ENCODE measurements around the gene COPZ2.
"Not testable (repeated sequence)": the region's sequence is repeated elsewhere in the genome, so short reads cannot be mapped to it uniquely, and the experiment has no call there.

Gene COPZ2

DNA sequence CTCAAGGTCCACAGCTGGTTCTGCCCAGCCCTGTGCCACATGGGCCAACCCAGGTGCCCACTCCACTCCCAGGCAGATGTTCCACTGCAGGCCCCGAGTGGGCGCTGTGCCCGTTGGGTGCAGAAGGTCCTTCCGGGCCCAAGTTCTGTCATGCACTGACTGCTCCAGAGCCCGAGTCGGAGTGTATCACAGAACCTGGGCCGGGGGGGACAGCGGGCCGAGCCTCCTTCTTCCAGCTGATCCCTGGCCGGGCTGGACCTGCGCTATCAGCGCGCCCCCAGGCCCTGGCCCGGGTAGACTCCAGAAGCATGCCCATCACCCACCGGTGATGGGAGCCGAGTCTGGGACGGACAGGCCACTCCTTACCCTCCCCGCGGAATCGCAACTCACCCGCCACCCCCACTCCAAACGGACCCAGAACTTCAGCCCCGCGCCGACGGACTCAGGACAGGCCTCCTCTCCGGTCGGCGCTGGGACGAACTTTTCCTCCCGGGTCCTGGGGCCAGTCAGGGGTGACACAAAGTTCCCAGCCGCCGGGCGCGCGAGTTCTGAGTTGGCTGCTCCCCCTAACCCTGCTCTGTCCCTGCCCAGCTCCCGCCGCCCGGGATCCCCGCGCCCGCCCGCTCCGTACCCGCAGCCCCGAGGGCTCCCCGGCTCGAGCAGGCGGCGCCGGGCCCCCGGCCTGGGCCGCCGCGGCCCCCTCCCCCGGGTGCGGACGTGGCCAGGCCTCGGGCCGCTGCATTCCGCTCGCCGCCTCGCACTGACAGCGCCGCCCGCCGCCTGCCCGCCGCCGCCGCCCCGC, at the start of gene COPZ2:
COPZ2 (minus strand) TSS at position 762 of the 802 bp plus-strand sequence; CDS start at position 742, 20 bp downstream.
- peak; percentile 49 for DNase-seq (ENCODE audit: low read depth)

GRCh38 chr17:48084932-48085331, 47.3 kb upstream of the COPZ2 start:
- TF ChIP-seq, protein P1, sequence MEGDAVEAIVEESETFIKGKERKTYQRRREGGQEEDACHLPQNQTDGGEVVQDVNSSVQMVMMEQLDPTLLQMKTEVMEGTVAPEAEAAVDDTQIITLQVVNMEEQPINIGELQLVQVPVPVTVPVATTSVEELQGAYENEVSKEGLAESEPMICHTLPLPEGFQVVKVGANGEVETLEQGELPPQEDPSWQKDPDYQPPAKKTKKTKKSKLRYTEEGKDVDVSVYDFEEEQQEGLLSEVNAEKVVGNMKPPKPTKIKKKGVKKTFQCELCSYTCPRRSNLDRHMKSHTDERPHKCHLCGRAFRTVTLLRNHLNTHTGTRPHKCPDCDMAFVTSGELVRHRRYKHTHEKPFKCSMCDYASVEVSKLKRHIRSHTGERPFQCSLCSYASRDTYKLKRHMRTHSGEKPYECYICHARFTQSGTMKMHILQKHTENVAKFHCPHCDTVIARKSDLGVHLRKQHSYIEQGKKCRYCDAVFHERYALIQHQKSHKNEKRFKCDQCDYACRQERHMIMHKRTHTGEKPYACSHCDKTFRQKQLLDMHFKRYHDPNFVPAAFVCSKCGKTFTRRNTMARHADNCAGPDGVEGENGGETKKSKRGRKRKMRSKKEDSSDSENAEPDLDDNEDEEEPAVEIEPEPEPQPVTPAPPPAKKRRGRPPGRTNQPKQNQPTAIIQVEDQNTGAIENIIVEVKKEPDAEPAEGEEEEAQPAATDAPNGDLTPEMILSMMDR (IDR thresholded peaks at IDR 0.05; ENCODE audit: low read length, missing control alignments): no peak
- DNase-seq (ENCODE audit: low read depth): no peak

More for the DNA sequence above, at the start of gene COPZ2:
- TF ChIP-seq, protein P1 (IDR thresholded peaks at IDR 0.05; ENCODE audit: low read length, missing control alignments): peak; percentile 52
- H3K4me3 ChIP-seq (replicated peaks; ENCODE audit: low read depth, low read length): peak within 1 kb of the TSS; percentile 65

DNA sequence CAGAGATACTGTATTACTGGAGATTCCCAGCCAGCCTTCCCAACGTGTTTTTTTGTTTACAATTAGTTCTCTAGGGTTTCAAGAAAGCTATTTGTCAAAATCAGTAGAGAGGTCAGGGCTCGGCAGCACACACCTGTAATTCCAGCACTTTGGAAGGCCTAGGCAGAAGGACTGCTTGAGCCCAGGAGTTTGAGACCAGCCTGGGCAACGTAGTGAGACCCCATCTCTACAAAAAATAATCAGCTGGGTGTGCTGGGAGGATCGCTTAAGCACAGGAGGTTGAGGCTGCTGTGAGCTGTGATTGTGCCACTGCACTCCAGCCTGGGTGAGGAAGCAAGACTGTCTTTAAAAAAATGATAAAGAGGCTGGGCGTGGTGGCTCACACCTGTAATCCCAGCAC, 44.3 kb upstream of the COPZ2 start:
- DNase-seq (ENCODE audit: low read depth): no peak
- TF ChIP-seq, protein P1 (IDR thresholded peaks at IDR 0.05; ENCODE audit: low read length, missing control alignments): no peak
- no peak overlapping the region for H3K4me3 ChIP-seq (replicated peaks; ENCODE audit: low read depth, low read length)

More at GRCh38 chr17:48084932-48085331, 47.3 kb upstream of the COPZ2 start:
- no peak overlapping the region for H3K4me3 ChIP-seq (replicated peaks; ENCODE audit: low read depth, low read length)

GRCh38 chr17:48077152-48077551, 39.6 kb upstream of the COPZ2 start:
- not testable (repeated sequence) for DNase-seq (ENCODE audit: low read depth); H3K4me3 ChIP-seq (replicated peaks; ENCODE audit: low read depth, low read length)

GRCh38 chr17:48074322-48075081, 36.9 kb upstream of the COPZ2 start:
- H3K4me3 ChIP-seq (replicated peaks; ENCODE audit: low read depth, low read length): no peak overlapping the region
- TF ChIP-seq, protein P1 (IDR thresholded peaks at IDR 0.05; ENCODE audit: low read length, missing control alignments): peak; percentile 81
- peak; percentile 88 for DNase-seq (ENCODE audit: low read depth)

DNA sequence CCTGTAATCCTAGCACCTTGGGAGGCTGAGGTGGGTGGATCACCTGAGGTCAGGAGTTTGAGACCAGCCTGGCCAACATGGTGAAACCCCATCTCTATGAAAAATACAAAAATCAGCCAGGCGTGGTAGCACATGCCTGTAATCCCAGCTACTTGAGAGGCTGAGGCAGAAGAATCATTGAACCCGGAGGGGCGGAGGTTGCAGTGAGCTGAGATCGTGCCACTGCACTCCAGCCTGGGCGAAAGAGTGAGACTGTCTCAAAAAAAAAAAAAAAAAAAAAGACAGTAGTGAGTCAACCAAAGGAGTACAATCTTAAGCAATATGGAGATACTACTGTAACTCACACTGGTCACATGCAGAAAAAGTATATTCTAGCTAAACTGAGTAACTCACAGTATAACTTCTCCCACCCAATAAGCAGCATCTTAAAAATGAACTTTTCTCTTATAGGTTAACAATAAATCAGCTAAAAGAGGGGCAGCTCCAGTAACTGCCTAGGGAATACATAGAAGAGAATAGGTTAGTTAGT, 36.0 kb upstream of the COPZ2 start:
- not testable (repeated sequence) for H3K4me3 ChIP-seq (replicated peaks; ENCODE audit: low read depth, low read length)
- DNase-seq (ENCODE audit: low read depth): peak; percentile 27

- not testable (repeated sequence) for DNase-seq (ENCODE audit: low read depth); H3K4me3 ChIP-seq (replicated peaks; ENCODE audit: low read depth, low read length)
These were observed 35.2 kb upstream of the COPZ2 start for GRCh38 chr17:48072811-48073210.

GRCh38 chr17:48071654-48072053, 34.1 kb upstream of the COPZ2 start:
- peak; percentile 34 for DNase-seq (ENCODE audit: low read depth)

More at GRCh38 chr17:48071654-48072053, 34.1 kb upstream of the COPZ2 start:
- no peak overlapping the region for H3K4me3 ChIP-seq (replicated peaks; ENCODE audit: low read depth, low read length)
- TF ChIP-seq, protein P1 (IDR thresholded peaks at IDR 0.05; ENCODE audit: low read length, missing control alignments): no peak

Data from fibroblast of pulmonary artery (primary cell).